HEK293 (cell line): ENCODE measurements around the gene PABPN1L.

Source experiments
- CTCF ChIA-PET: fragments of 350-600 bp; formaldehyde crosslinking; extraction: SDS; loops from one replicate; lab custom pipeline; 2021; ENCODE audit warnings: antibody characterized with exemption; lab: Yijun Ruan, JAX
- POLR2A ChIA-PET: fragments of 300-600 bp; formaldehyde crosslinking; extraction: SDS; loops from one replicate; lab custom pipeline; 2020; ENCODE audit warnings: antibody characterized with exemption, inconsistent platforms; lab: Yijun Ruan, JAX
- H3K27ac ChIP-seq: fragments of 200-500 bp; sonication (Bioruptor generic); 2 replicates; pipeline ENCODE4 v1.5.1; 2014; ENCODE audit warnings: low read depth, low read length, control low read depth, inconsistent platforms; ENCODE audit errors: extremely low read depth
- H3K36me3 ChIP-seq, 2 experiments: fragments of 200-500 bp in 1 of 2; sonication (Bioruptor generic) in 1 of 2; 1 replicate in 1 of 2; 2 replicates in 1 of 2; pipeline ENCODE4 v1.5.1; 2014 to 2017; ENCODE audit warnings: inconsistent platforms in 2 of 2, low read length in 2 of 2; ENCODE audit not compliant: control insufficient read depth in 2 of 2, insufficient read depth in 1 of 2
- H3K4me1 ChIP-seq: fragments of 200-500 bp; sonication (Bioruptor generic); 2 replicates; pipeline ENCODE4 v1.5.1; 2014; ENCODE audit warnings: mild to moderate bottlenecking, low read length, inconsistent platforms; ENCODE audit not compliant: control insufficient read depth, insufficient read depth
- H3K4me3 ChIP-seq: 2 replicates; pipeline ENCODE4 v1.5.1; 2011; ENCODE audit warnings: low read depth, mild to moderate bottlenecking, control low read depth, low read length, moderate library complexity
- H3K9me3 ChIP-seq: fragments of 200-500 bp; sonication (Bioruptor generic); 2 replicates; pipeline ENCODE4 v1.5.1; 2014; ENCODE audit warnings: low read depth, low read length, inconsistent platforms; ENCODE audit not compliant: control insufficient read depth, insufficient read depth
- EGR2 ChIP-seq: fragments of 450-650 bp; formaldehyde crosslinking; IDR thresholded peaks from 2 replicates; pipeline ENCODE4 v1.5.1; 2016; ENCODE audit warnings: low read depth, missing biosample characterization, missing genetic modification characterization
- GFI1B ChIP-seq: fragments of 450-650 bp; formaldehyde crosslinking; IDR thresholded peaks from 2 replicates; pipeline ENCODE4 v1.5.1; 2016; ENCODE audit warnings: missing biosample characterization, missing genetic modification characterization
- KLF1 ChIP-seq: fragments of 450-650 bp; formaldehyde crosslinking; IDR thresholded peaks from 2 replicates; pipeline ENCODE4 v1.5.1; 2016; ENCODE audit warnings: missing biosample characterization, missing genetic modification characterization
- KLF7 ChIP-seq: fragments of 450-650 bp; formaldehyde crosslinking; IDR thresholded peaks from 2 replicates; pipeline ENCODE4 v1.5.1; 2016; ENCODE audit warnings: missing biosample characterization, missing genetic modification characterization, borderline replicate concordance
- OVOL3 ChIP-seq: fragments of 450-650 bp; formaldehyde crosslinking; IDR thresholded peaks from 2 replicates; pipeline ENCODE4 v1.5.1; 2016; ENCODE audit warnings: missing biosample characterization, missing genetic modification characterization
- SALL2 ChIP-seq: fragments of 450-650 bp; formaldehyde crosslinking; IDR thresholded peaks from 2 replicates; pipeline ENCODE4 v1.5.0; 2017; ENCODE audit warnings: missing biosample characterization, mild to moderate bottlenecking, missing genetic modification characterization, borderline replicate concordance
- SCRT2 ChIP-seq: fragments of 450-650 bp; formaldehyde crosslinking; IDR thresholded peaks from 2 replicates; pipeline ENCODE4 v1.5.1; 2016; ENCODE audit warnings: missing biosample characterization, missing genetic modification characterization
- ZFHX2 ChIP-seq: fragments of 450-650 bp; formaldehyde crosslinking; conservative IDR thresholded peaks from 2 replicates; pipeline ENCODE4 v1.5.1; 2016; ENCODE audit warnings: missing biosample characterization, missing genetic modification characterization
- ZNF223 ChIP-seq: fragments of 450-650 bp; formaldehyde crosslinking; IDR thresholded peaks from 2 replicates; pipeline ENCODE4 v1.5.1; 2016; ENCODE audit warnings: missing biosample characterization, missing genetic modification characterization
- ZNF248 ChIP-seq: fragments of 450-650 bp; formaldehyde crosslinking; IDR thresholded peaks from 2 replicates; pipeline ENCODE4 v1.5.1; 2017; ENCODE audit warnings: missing biosample characterization, missing genetic modification characterization
- ZNF324 ChIP-seq: fragments of 450-650 bp; formaldehyde crosslinking; IDR thresholded peaks from 2 replicates; pipeline ENCODE4 v1.5.1; 2016; ENCODE audit warnings: missing biosample characterization, missing genetic modification characterization
- ZNF354C ChIP-seq: fragments of 450-650 bp; formaldehyde crosslinking; IDR thresholded peaks from 2 replicates; pipeline ENCODE4 v1.5.1; 2016; ENCODE audit warnings: missing biosample characterization, missing genetic modification characterization, low read depth, borderline replicate concordance
- ZNF416 ChIP-seq: fragments of 450-650 bp; formaldehyde crosslinking; IDR thresholded peaks from 2 replicates; pipeline ENCODE4 v1.5.1; 2016; ENCODE audit warnings: missing biosample characterization, missing genetic modification characterization
- ZNF433 ChIP-seq: fragments of 450-650 bp; formaldehyde crosslinking; IDR thresholded peaks from 2 replicates; pipeline ENCODE4 v1.5.1; 2016; ENCODE audit warnings: missing biosample characterization, missing genetic modification characterization, low read depth
- ZNF610 ChIP-seq: fragments of 450-650 bp; formaldehyde crosslinking; IDR thresholded peaks from 2 replicates; pipeline ENCODE4 v1.5.1; 2016; ENCODE audit warnings: missing biosample characterization, missing genetic modification characterization, borderline replicate concordance
- ZNF624 ChIP-seq: fragments of 450-650 bp; formaldehyde crosslinking; IDR thresholded peaks from 2 replicates; pipeline ENCODE4 v1.5.1; 2017; ENCODE audit warnings: missing biosample characterization, missing genetic modification characterization
- ZNF843 ChIP-seq: fragments of 450-650 bp; formaldehyde crosslinking; IDR thresholded peaks from 2 replicates; pipeline ENCODE4 v1.5.1; 2016; ENCODE audit warnings: missing biosample characterization, missing genetic modification characterization
- ZSCAN30 ChIP-seq: fragments of 450-650 bp; IDR thresholded peaks from 2 replicates; pipeline ENCODE4 v1.5.1; 2018; ENCODE audit warnings: missing biosample characterization, mild to moderate bottlenecking, missing genetic modification characterization, moderate library complexity
- TF ChIP-seq, protein P1 (sequence below): fragments of 450-650 bp; IDR thresholded peaks from 2 replicates; pipeline ENCODE4 v1.5.1; 2018; ENCODE audit warnings: missing biosample characterization, missing genetic modification characterization
- TF ChIP-seq, protein P2 (sequence below): fragments of 450-650 bp; formaldehyde crosslinking; IDR thresholded peaks from 2 replicates; pipeline ENCODE4 v1.5.1; 2016; ENCODE audit warnings: missing biosample characterization, missing genetic modification characterization

PABPN1L gene

GRCh38 chr16:88817785-88818574 is 48.5 kb downstream of the PABPN1L start:
- Histone ChIP-seq H3K9me3 (no peaks in the 10 kb centered on the region), H3K4me1 (no peaks in the 10 kb centered on the region), H3K4me3 (no peak overlapping the region), H3K27ac (no peak overlapping the region), H3K36me3 (peaks cover 0 to 3% of the 10 kb centered on the region in 2 experiments; a peak in 1 of 3 replicates)
- TF ChIP-seq ZNF324 (tag by site-specific recombination) (no peak), ZNF416 (no peak), KLF1 (0 out of 2 replicates have a peak, but pooled peaks have one; percentile 6), ZFHX2 (peak; percentile 59), EGR2 (tag by site-specific recombination) (peak; percentile 51)
- ChIA-PET POLR2A (no interaction called here), CTCF (interaction anchor here (1.2 to 1.4 kb wide), 3 partner anchors 10 to 107 kb away, joined by 3 read pairs; no protein-coding TSS in a partner anchor)

GRCh38 chr16:88816736-88817535 is 49.5 kb downstream of the PABPN1L start:
- H3K4me3 ChIP-seq: no peak overlapping the region
- TF ChIP-seq ZSCAN30 (tag by site-specific recombination) (no peak), ZNF248 (tag by site-specific recombination) (no peak), ZNF433 (tag by site-specific recombination) (no peak), KLF7 (tag by site-specific recombination) (no peak), GFI1B (tag by site-specific recombination) (no peak), OVOL3 (tag by site-specific recombination) (no peak), ZNF624 (no peak), ZNF354C (no peak), SCRT2 (tag by site-specific recombination) (no peak), SALL2 (tag by site-specific recombination) (no peak), ZNF223 (no peak), ZNF610 (tag by site-specific recombination) (no peak), ZNF843 (no peak)
- TF ChIP-seq, protein P1, sequence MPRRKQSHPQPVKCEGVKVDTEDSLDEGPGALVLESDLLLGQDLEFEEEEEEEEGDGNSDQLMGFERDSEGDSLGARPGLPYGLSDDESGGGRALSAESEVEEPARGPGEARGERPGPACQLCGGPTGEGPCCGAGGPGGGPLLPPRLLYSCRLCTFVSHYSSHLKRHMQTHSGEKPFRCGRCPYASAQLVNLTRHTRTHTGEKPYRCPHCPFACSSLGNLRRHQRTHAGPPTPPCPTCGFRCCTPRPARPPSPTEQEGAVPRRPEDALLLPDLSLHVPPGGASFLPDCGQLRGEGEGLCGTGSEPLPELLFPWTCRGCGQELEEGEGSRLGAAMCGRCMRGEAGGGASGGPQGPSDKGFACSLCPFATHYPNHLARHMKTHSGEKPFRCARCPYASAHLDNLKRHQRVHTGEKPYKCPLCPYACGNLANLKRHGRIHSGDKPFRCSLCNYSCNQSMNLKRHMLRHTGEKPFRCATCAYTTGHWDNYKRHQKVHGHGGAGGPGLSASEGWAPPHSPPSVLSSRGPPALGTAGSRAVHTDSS: no peak
- TF ChIP-seq, protein P2, sequence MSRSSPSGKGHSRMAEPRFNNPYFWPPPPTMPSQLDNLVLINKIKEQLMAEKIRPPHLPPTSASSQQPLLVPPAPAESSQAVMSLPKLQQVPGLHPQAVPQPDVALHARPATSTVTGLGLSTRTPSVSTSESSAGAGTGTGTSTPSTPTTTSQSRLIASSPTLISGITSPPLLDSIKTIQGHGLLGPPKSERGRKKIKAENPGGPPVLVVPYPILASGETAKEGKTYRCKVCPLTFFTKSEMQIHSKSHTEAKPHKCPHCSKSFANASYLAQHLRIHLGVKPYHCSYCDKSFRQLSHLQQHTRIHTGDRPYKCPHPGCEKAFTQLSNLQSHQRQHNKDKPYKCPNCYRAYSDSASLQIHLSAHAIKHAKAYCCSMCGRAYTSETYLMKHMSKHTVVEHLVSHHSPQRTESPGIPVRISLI (tag by site-specific recombination): no peak
- ChIA-PET CTCF (interaction anchor here (1.0 to 5.1 kb wide), 3 partner anchors 41 to 399 kb away, joined by 3 to 19 read pairs (median 3); no protein-coding TSS in a partner anchor), POLR2A (no interaction called here)
- H3K27ac ChIP-seq: no peak overlapping the region
- peaks cover 3% of the 10 kb centered on the region; the same call in 1 of the 2 replicates for H3K4me1 ChIP-seq
- no peaks in the 10 kb centered on the region for H3K36me3 ChIP-seq
- H3K9me3 ChIP-seq: no peaks in the 10 kb centered on the region
